ENCODE results near the gene JPH4.

JPH4 gene

GRCh38 chr14:23525611-23526010 is 53.0 kb downstream of the JPH4 start:
- DNase-seq (ENCODE audit: low read depth): no peak

- no peak for DNase-seq (ENCODE audit: low read depth)
Observed at GRCh38 chr14:23524954-23525353, 53.6 kb downstream of the JPH4 start.

- no peak for DNase-seq (ENCODE audit: low read depth)
Observed at GRCh38 chr14:23523229-23524016, 55.2 kb downstream of the JPH4 start.

GRCh38 chr14:23522643-23523198 is 55.9 kb downstream of the JPH4 start:
- DNase-seq (ENCODE audit: low read depth): no peak

GRCh38 chr14:23521785-23522640 is 56.6 kb downstream of the JPH4 start:
- DNase-seq (ENCODE audit: low read depth): no peak

- no peak for DNase-seq (ENCODE audit: low read depth)
Observed at GRCh38 chr14:23520899-23521533, 57.6 kb downstream of the JPH4 start.

- no peak for DNase-seq (ENCODE audit: low read depth)
Observed at GRCh38 chr14:23518709-23519108, 59.9 kb downstream of the JPH4 start.

Data from activated gamma-delta T cell treated with anti-CD3 and anti-CD28 coated beads, Interleukin-2, amount 50 U/mL, for 16 hours (primary cell).